Measurements from ENCODE around the gene GUCY2C. TPM values are rescaled to one million over a fixed set of nuclear protein-coding genes. Genes with fewer than 3 reads are reported as not detected.

GUCY2C gene
- total and polyA plus RNA-seq, 2 experiments from 2014 or later, result 0.05 TPM; not detected in 1

GRCh38 chr12:14614704-14615121 lies 81.7 kb downstream of the GUCY2C start:
- TF ChIP-seq CTCF (IDR thresholded peaks at IDR 0.05; ENCODE audit: low read depth, low read length), result no peak
- no peaks in the 10 kb centered on the region for H3K27me3 ChIP-seq
- H3K4me3 ChIP-seq, result no peak overlapping the region
- DNase-seq (ENCODE audit: low read depth in 1 of 2, low spot score in 1 of 2), result no peak
- no peaks in the 10 kb centered on the region for H3K9me3 ChIP-seq (ENCODE audit: low read depth)
- peaks cover 4% of the 10 kb centered on the region for H3K4me1 ChIP-seq (ENCODE audit: low read depth)
- H3K27ac ChIP-seq, result no peak overlapping the region
- H3K36me3 ChIP-seq, result no peaks in the 10 kb centered on the region

- Histone ChIP-seq H3K9me3 (ENCODE audit: low read depth) (no peaks in the 10 kb centered on the region), H3K4me1 (ENCODE audit: low read depth) (peaks cover 4% of the 10 kb centered on the region), H3K4me3 (no peak overlapping the region), H3K27ac (no peak overlapping the region), H3K36me3 (no peaks in the 10 kb centered on the region), H3K27me3 (no peaks in the 10 kb centered on the region)
- no peak for DNase-seq (ENCODE audit: low read depth in 1 of 2, low spot score in 1 of 2)
- TF ChIP-seq CTCF (IDR thresholded peaks at IDR 0.05; ENCODE audit: low read depth, low read length), result no peak
Observed at GRCh38 chr12:14613718-14614117, 82.7 kb downstream of the GUCY2C start.

GRCh38 chr12:14612898-14613445 lies 83.4 kb downstream of the GUCY2C start:
- Histone ChIP-seq H3K4me1 (ENCODE audit: low read depth) (peaks cover 4% of the 10 kb centered on the region), H3K4me3 (no peak overlapping the region), H3K9me3 (ENCODE audit: low read depth) (no peaks in the 10 kb centered on the region), H3K36me3 (no peaks in the 10 kb centered on the region), H3K27ac (peak overlapping the region; percentile 27), H3K27me3 (no peaks in the 10 kb centered on the region)
- no peak for TF ChIP-seq CTCF (IDR thresholded peaks at IDR 0.05; ENCODE audit: low read depth, low read length)
- DNase-seq (ENCODE audit: low read depth in 1 of 2, low spot score in 1 of 2), result no peak

- no peaks in the 10 kb centered on the region for H3K27me3 ChIP-seq
- no peaks in the 10 kb centered on the region for H3K9me3 ChIP-seq (ENCODE audit: low read depth)
- DNase-seq (ENCODE audit: low read depth in 1 of 2, low spot score in 1 of 2), result no peak
- no peak overlapping the region for H3K4me3 ChIP-seq
- H3K27ac ChIP-seq, result no peak overlapping the region
- H3K4me1 ChIP-seq (ENCODE audit: low read depth), result peaks cover 4% of the 10 kb centered on the region
- H3K36me3 ChIP-seq, result no peaks in the 10 kb centered on the region
- no peak for TF ChIP-seq CTCF (IDR thresholded peaks at IDR 0.05; ENCODE audit: low read depth, low read length)
Observed at GRCh38 chr12:14612250-14612649, 84.1 kb downstream of the GUCY2C start.

- no peak for TF ChIP-seq CTCF (IDR thresholded peaks at IDR 0.05; ENCODE audit: low read depth, low read length)
- Histone ChIP-seq H3K4me3 (no peak overlapping the region), H3K36me3 (no peaks in the 10 kb centered on the region), H3K27ac (no peak overlapping the region), H3K27me3 (no peaks in the 10 kb centered on the region), H3K9me3 (ENCODE audit: low read depth) (no peaks in the 10 kb centered on the region), H3K4me1 (ENCODE audit: low read depth) (peaks cover 4% of the 10 kb centered on the region)
- no peak for DNase-seq (ENCODE audit: low read depth in 1 of 2, low spot score in 1 of 2)
Observed at GRCh38 chr12:14611640-14612203, 84.7 kb downstream of the GUCY2C start.

All from cardiac muscle cell (in vitro differentiated cells and primary cell).